Measurements from ENCODE around the gene GNAZ.
"Not testable (repeated sequence)": the region's sequence is repeated elsewhere in the genome, so short reads cannot be mapped to it uniquely, and the experiment has no call there.

The GNAZ gene

DNA sequence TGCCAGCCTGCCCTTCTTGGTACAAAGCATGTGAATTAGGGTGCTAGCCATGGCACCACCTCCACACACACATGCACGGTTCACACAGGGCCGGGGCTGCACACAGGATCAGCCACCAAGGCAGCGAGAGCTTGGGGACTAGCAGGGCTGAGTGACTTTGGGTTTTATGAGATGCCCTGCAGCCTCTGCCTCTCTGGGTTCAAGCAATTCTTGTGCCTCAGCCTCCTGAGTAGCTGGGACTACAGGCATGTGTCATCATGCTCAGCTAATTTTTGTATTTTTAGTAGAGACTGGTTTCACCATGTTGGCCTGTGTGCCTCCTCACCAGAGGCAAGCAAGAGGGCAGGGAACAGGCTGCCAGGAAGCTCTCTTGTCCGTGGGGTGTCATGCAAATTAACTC lies 66.7 kb downstream of the GNAZ start:
- not testable (repeated sequence) for DNase-seq (ENCODE audit: low spot score)

DNA sequence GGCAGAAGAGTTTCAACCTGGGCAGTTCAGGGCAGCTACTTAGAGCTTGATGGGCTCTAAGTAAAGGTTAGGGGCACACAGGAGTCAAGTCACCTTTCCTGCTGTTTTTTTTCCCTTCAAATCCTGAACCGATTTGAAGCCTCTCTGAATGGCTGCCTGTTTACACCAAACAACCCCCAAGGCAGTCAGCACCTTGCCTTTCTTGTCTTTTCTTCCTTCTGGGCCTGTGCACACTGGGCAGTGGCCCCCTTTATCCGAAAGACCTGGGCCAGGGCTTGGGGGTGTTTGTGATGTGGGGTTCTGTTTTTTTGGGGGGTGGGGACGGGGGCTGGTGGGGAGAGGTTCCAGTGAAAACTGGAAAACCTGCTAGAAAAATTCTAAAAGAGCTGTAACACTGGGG lies 67.1 kb downstream of the GNAZ start:
- DNase-seq (ENCODE audit: low spot score) = no peak

DNA sequence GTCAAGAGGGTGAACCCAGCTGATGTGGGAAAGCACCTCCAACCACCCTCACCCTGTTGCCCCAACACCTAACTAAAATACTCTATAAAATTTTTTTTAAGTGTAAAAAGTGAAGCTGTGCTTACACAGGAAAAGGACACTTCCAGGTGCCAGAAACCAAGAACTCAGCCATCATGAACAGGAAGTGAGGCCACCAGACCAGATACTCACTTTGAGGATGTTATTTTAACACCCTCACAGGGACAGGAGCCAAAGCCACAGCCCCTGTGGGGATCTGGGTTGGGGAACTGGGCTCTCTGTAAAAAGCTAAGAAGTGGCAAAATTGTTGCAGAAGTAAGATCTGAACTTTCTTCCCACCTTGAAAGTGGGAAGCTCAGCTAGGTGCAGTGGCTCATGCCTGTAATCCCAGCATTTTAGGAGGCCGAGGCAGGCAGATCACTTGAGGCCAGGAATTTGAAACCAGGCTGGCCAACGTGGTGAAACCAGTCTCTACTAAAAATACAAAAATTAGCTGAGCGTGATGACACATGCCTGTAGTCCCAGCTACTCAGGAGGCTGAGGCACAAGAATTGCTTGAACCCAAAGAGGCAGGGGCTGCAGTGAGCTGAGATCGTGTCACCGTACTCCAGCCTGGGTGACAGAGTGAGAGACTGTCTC lies 67.7 kb downstream of the GNAZ start:
- no peak for DNase-seq (ENCODE audit: low spot score)

DNA sequence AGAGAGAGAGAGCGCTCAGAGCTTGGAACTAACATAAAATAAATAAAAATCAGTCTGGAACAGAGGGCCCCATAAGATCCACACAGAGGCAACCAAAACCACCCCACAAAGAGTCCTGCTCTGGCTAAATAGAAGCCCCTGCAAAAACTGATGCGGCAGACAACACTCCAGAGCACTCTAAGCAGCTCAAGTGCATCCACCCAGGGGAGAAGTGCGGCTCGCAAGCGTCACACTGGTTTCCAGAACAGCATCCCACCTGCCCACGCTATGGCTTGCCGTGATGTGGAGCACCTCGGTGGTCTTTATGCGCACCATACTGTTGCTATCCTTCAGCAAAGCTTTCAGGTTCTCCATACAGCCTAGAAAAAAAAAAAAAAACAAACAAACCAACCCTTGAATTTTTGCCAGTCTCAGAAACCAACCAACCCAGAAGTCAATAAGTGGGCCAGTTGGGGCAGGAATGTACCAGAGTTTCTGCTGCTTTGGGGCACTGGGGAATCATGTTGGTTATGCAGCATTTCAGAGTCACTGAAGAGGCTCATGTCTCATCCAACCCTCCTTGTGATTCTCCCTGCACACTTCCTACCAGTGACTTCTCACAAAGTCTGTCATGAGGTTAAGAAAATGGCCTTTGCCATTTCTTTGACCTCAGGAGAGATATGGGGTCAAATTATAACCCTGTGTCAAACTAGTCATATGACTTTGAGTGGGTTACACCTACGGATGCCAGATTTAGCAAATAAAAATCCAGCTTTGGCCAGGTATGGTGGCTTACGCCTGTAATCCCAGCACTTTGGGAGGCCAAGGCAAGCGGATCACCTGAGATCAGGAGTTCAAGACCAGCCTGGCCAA lies 68.5 kb downstream of the GNAZ start:
- DNase-seq (ENCODE audit: low spot score) = no peak

- no peak for DNase-seq (ENCODE audit: low spot score)
These were observed 70.1 kb downstream of the GNAZ start for GRCh38 chr22:23140385-23140784.

- DNase-seq (ENCODE audit: low spot score) = no peak
These were observed 72.3 kb downstream of the GNAZ start for GRCh38 chr22:23142546-23143105.

GRCh38 chr22:23143119-23143518 lies 72.8 kb downstream of the GNAZ start:
- no peak for DNase-seq (ENCODE audit: low spot score)

DNA sequence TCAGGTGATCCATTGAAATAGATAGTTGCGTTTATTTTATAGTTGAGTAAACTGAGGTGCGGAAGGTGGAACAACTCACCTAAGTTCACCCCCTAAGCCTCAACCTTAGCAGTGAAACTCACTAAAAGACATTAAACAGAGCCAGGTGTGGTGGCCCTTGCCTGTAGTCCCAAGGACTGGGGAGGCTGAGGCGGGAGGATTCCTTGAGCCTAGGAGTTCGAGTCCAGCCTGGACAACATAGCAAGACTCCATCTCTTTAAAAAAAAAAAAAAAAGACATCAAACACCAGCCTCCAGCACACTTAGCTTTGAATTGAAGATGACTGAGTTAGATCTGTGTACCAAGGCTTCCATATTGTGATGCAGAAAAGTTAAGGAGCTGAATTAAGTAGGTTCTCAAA lies 74.1 kb downstream of the GNAZ start:
- no peak for DNase-seq (ENCODE audit: low spot score)

DNA sequence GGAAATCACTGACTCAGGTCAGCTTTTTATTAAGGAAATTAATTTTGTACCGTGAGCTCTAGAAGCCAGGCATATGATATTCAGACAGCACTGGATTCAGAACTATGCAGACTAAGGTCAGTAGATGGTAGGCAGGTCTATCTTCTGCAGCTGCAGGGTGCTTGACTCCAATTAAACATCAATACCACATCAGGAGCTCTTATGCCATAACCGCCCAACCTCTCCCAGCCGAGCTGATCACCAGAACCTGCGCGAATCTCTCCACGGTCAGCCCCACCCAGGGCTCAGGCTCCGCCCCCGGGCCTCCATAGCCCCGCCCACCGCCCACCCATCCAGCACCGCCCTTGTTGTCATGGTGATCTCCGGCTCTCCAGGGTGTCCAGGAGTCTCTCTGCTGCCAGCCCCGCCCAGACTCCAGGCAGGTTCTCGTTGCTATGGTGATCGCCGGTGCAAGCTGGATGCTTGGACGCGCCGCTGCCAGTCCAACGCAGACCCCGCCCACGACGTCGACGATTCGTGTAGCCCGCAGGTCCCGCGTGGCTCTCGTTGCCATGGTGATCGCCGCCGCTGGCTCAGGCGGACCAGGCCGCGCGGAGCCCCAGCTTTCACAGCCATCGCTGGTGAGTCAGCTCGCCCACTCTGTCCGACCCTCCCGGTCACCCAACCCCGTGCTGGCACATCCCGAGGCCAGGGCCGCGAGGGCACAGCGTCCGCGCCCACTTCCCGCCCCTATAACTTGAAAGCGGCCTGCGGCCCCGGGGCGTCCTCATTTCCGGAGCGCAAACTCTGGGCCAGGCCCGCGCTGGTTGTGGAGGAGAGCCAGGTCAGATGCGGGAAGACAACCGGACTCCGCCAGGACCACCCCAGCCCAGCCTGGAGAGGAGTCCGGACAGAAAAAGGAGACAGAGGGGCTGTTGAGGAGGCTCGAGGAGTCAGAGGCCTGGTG lies 74.9 kb downstream of the GNAZ start, which contains the start of gene RAB36:
TSS of gene RAB36 (plus strand) at position 546 of the 946 bp plus-strand sequence. CDS start 1,140 bp downstream, outside the sequence.
- peak; percentile 98 for DNase-seq (ENCODE audit: low spot score)

- no peak for DNase-seq (ENCODE audit: low spot score)
These were observed 75.7 kb downstream of the GNAZ start for GRCh38 chr22:23145878-23146470.

GRCh38 chr22:23146478-23147205 lies 76.3 kb downstream of the GNAZ start:
- no peak for DNase-seq (ENCODE audit: low spot score)

DNA sequence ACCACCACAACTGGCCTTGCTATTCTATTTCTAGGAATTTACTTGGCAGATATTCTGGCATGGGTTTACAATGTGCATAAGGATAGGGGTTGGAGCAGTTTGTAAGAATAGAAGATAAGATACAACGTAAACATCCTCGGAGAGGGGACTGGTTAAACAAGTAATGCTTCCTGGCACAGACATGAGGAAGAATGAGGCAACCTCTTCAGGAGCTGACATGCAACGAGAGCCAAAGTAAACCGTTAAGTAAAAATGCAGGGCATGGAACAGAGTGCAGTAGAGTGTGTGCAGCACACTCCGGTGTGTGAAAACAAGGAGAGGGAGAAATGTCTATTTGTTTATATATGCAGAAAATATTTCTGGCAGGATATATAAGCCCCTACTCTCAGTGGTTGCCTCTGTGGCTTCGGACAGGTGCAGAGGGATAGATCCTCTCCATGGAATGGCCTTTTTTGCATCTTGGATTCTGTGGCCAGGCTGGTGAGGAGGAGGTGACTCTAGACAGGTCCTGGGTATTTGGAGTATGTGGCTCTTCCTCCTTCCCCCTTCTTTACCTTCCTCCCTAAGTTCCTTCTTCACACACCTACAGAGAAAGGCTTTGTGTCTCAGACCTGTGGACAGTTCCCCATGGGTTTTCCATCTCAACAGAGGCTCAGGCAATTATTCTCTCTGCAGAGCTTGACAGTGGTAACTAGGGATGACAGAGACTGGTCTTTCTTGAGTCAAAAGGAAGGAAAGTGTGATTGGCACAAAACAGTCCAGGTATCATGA lies 77.5 kb downstream of the GNAZ start:
- DNase-seq (ENCODE audit: low spot score) = peak; percentile 48

DNA sequence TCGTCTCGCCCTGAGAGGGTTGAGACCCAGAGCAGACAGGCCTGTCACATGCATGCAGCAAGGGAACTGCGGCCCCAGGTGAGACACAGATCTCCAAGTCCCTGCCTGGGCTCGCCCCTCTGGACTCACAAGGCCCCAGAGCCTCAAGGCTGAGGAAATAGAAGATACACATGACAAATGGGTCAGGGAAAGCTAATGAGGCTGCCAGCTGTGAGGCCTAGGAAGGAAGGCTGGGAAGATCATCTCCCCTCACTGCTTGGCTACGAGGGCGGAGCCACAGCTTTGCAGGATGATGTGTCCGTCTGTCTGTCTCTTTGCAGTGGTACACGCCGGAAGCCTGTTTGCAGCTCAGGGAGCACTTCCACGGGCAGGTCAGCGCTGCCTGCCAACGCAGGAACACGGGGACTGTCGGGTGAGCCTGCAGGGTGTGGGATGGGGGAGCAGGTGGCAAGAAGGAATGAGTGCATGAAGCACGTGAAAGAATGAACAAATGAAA lies 79.5 kb downstream of the GNAZ start:
- DNase-seq (ENCODE audit: low spot score) = no peak

- DNase-seq (ENCODE audit: low spot score) = no peak
These were observed 80.4 kb downstream of the GNAZ start for GRCh38 chr22:23150762-23151161.

DNA sequence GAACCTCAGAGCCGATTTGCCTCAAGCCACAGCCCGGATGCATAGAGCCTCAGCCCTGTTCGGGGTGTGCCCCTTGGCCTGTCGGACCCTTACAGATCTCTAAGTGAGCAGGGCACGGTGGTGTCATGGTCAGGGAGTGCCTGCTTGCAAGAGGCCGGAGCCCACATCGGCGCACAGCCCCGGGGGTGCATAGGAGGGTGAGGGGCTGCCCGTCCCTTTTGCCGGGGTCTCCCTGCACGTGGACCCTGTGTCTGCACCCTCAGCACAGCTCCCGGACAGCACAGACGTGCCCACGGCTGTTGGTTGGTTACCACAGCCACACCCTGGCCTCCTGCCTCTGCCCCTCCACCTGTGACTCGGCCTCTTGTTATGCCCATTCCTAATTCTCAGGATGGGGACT lies 81.5 kb downstream of the GNAZ start:
- no peak for DNase-seq (ENCODE audit: low spot score)

- DNase-seq (ENCODE audit: low spot score) = no peak
These were observed 82.2 kb downstream of the GNAZ start for GRCh38 chr22:23152238-23153114.

GRCh38 chr22:23153994-23154393 lies 83.7 kb downstream of the GNAZ start:
- no peak for DNase-seq (ENCODE audit: low spot score)

- no peak for DNase-seq (ENCODE audit: low spot score)
These were observed 84.1 kb downstream of the GNAZ start for GRCh38 chr22:23154461-23154860.

DNA sequence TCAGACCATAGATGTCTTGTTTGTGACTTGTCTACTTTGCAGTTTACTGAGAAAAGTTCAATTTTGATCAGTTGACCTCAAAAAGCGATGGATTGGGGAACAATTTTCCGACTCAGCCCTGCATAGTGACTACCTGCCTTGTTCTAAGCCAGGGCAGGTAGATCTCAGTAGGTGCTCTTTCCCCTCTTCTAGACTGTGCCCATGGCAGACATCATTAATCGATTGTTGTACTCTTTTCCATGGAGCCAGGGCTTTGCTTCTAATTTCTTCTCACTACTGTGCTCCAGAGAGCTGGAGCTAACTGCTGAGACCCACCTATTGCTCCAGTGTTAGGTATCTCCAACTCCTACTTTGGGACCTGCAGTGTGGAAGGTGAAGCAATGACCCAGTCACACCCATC lies 84.8 kb downstream of the GNAZ start:
- no peak for DNase-seq (ENCODE audit: low spot score)
